Sigmoid colon (tissue), 7 donors: ENCODE measurements around the gene TEX55. TPM values are rescaled to one million over a fixed set of nuclear protein-coding genes. Genes with fewer than 3 reads are reported as not detected.
"Not testable (repeated sequence)": the region's sequence is repeated elsewhere in the genome, so short reads cannot be mapped to it uniquely, and the experiment has no call there.

Experiments used
- DNase-seq: peaks from one replicate; pipeline ENCODE4 v3.0.0-alpha.2; 2019
- H3K27ac ChIP-seq, 4 donors: fragments of 200-600 bp; sonication (generic); one replicate each; pipeline ENCODE4 v1.5.1; 2016 to 2019; ENCODE audit warnings: mild to moderate bottlenecking in 1 of 4
- H3K27me3 ChIP-seq, 3 donors: fragments of 200-600 bp; sonication (generic); one replicate each; pipeline ENCODE4 v1.5.1; 2019; ENCODE audit warnings: mild to moderate bottlenecking in 1 of 3
- H3K36me3 ChIP-seq, 4 donors: fragments of 200-600 bp; sonication (generic); one replicate each; pipeline ENCODE4 v1.5.1; 2016 to 2019
- H3K4me1 ChIP-seq, 4 donors: fragments of 200-600 bp; sonication (generic); one replicate each; pipeline ENCODE4 v1.5.1; 2017 to 2019
- H3K4me3 ChIP-seq, 4 donors: fragments of 200-600 bp; sonication (generic); one replicate each; pipeline ENCODE4 v1.5.1; 2017 to 2019; ENCODE audit warnings: mild to moderate bottlenecking in 2 of 4, moderate library complexity in 1 of 4
- H3K9me3 ChIP-seq, 4 donors: fragments of 200-600 bp in 3 of 4; sonication (generic) in 3 of 4; one replicate each; pipeline versions ENCODE4 v1.5.1 to v1.6.1; 2013 to 2019
- CTCF ChIP-seq, 4 experiments: fragments of 450-650 bp in 3 of 4; fragments of 200-600 bp in 1 of 4; IDR thresholded peaks; one replicate each; pipeline ENCODE4 v1.5.1; 2016 to 2019; ENCODE audit warnings: antibody characterized with exemption in 4 of 4, mild to moderate bottlenecking in 3 of 4, moderate library complexity in 2 of 4
- EP300 ChIP-seq, 4 donors: sonication (generic); formaldehyde crosslinking; IDR thresholded peaks; one replicate each; pipeline ENCODE4 v1.6.1; 2017; ENCODE audit warnings: antibody characterized with exemption in 4 of 4
- POLR2A ChIP-seq, 2 donors: fragments of 450-650 bp; IDR thresholded peaks; one replicate each; pipeline ENCODE4 v1.6.1; 2016; ENCODE audit warnings: antibody characterized with exemption in 2 of 2, mild to moderate bottlenecking in 2 of 2, moderate library complexity in 2 of 2
- POLR2AphosphoS5 ChIP-seq, 4 donors: sonication (generic); formaldehyde crosslinking; IDR thresholded peaks; one replicate each; pipeline ENCODE4 v1.6.1; 2017; ENCODE audit warnings: antibody characterized with exemption in 4 of 4
- WGBS, 2 donors: extraction: QIAGEN DNeasy Blood & Tissue Kit; methylation state at CpG; one replicate each; pipeline ENCODE4 v1.1.7; 2013; 5-methylcytosine and 5-hydroxymethylcytosine counted together
- intact Hi-C: fragments of 100-400 bp; cut with DNase I; formaldehyde crosslinking; loops from one replicate; pipeline ENCODE4 v1.15.1; 2023
- polyA plus RNA-seq, 3 donors: library from polyadenylated mRNA; stranded (reverse); fragments of 200-250 nt; gene quantifications; one replicate each; pipeline ENCODE4 v1.2.3, GENCODE V29; 2013
- total RNA-seq, 4 donors: library from RNA; depleted of rRNA; stranded (reverse); fragments of >200 nt; gene quantifications; one replicate each; pipeline ENCODE4 v1.1.0, GENCODE V29; 2016
- donor health status: healthy with polysubstance abuse.
- donor health status: Bipolar disorder and iron deficiency.
- donor health status: healthy.

The TEX55 gene
- total and polyA plus RNA-seq, 7 donors: not detected

- no peak for TF ChIP-seq EP300 (IDR thresholded peaks at IDR 0.05)
- TF ChIP-seq CTCF (IDR thresholded peaks at IDR 0.05): no peak
- TF ChIP-seq POLR2AphosphoS5 (IDR thresholded peaks at IDR 0.05): no peak
- no peak for TF ChIP-seq POLR2A (IDR thresholded peaks at IDR 0.05)
These were observed 14.4 kb downstream of the TEX55 start for GRCh38 chr3:119160361-119160760.

GRCh38 chr3:119160815-119161214, 14.8 kb downstream of the TEX55 start:
- H3K36me3 ChIP-seq: no peaks in the 10 kb centered on the region
- H3K27me3 ChIP-seq: no peaks in the 10 kb centered on the region
- no peak overlapping the region for H3K4me3 ChIP-seq
- H3K4me1 ChIP-seq: no peaks in the 10 kb centered on the region
- no peak overlapping the region for H3K27ac ChIP-seq
- 48 to 50% methylated on average over 1 of the region's 1 CpG for WGBS, 2 donors
- no peak for TF ChIP-seq EP300 (IDR thresholded peaks at IDR 0.05)
- TF ChIP-seq POLR2AphosphoS5 (IDR thresholded peaks at IDR 0.05): no peak
- no peak for TF ChIP-seq CTCF (IDR thresholded peaks at IDR 0.05)
- TF ChIP-seq POLR2A (IDR thresholded peaks at IDR 0.05): no peak
- intact Hi-C loops: no loop called here
- DNase-seq: no peak
- H3K9me3 ChIP-seq: peaks cover 0 to 5% (median 1%) of the 10 kb centered on the region in 4 donors

More at GRCh38 chr3:119160361-119160760, 14.4 kb downstream of the TEX55 start:
- no peak for DNase-seq
- Histone ChIP-seq H3K4me1 (no peaks in the 10 kb centered on the region), H3K27ac (no peak overlapping the region), H3K27me3 (no peaks in the 10 kb centered on the region), H3K36me3 (no peaks in the 10 kb centered on the region), H3K4me3 (no peak overlapping the region), H3K9me3 (peaks cover 0 to 5% (median 1%) of the 10 kb centered on the region in 4 donors)
- intact Hi-C loops: no loop called here
- WGBS, 2 donors: 27 to 31% methylated on average over 1 of the region's 1 CpG

GRCh38 chr3:119161240-119161639, 15.3 kb downstream of the TEX55 start:
- no peak for DNase-seq
- intact Hi-C loops: no loop called here
- 71 to 82% methylated on average over 2 of the region's 2 CpGs for WGBS, 2 donors
- no peak overlapping the region for H3K27ac ChIP-seq
- H3K4me1 ChIP-seq: no peaks in the 10 kb centered on the region
- H3K9me3 ChIP-seq: peaks cover 0 to 5% (median 1%) of the 10 kb centered on the region in 4 donors
- no peaks in the 10 kb centered on the region for H3K36me3 ChIP-seq
- no peak overlapping the region for H3K4me3 ChIP-seq
- TF ChIP-seq POLR2A (IDR thresholded peaks at IDR 0.05): no peak
- no peak for TF ChIP-seq CTCF (IDR thresholded peaks at IDR 0.05)
- no peak for TF ChIP-seq POLR2AphosphoS5 (IDR thresholded peaks at IDR 0.05)
- no peak for TF ChIP-seq EP300 (IDR thresholded peaks at IDR 0.05)
- no peaks in the 10 kb centered on the region for H3K27me3 ChIP-seq

GRCh38 chr3:119164745-119165144, 18.8 kb downstream of the TEX55 start:
- H3K36me3 ChIP-seq, H3K4me1 ChIP-seq, H3K27ac ChIP-seq, H3K4me3 ChIP-seq, H3K27me3 ChIP-seq, H3K9me3 ChIP-seq, DNase-seq, intact Hi-C loops: not testable (repeated sequence)
- 83 to 92% methylated on average over 9 of the region's 9 CpGs for WGBS, 2 donors

- intact Hi-C loops: no loop called here
- H3K36me3 ChIP-seq: no peaks in the 10 kb centered on the region
- WGBS, 2 donors: 89 to 95% methylated on average over 3 of the region's 3 CpGs
These were observed 24.9 kb downstream of the TEX55 start for GRCh38 chr3:119170821-119171220.

GRCh38 chr3:119173325-119173724, 27.4 kb downstream of the TEX55 start, which contains the start of gene UPK1B:
TSS of gene UPK1B (plus strand) at chr3:119173598. CDS start at chr3:119186742, 13,144 bp downstream.
- Histone ChIP-seq H3K36me3 (no peaks in the 10 kb centered on the region), H3K9me3 (no peaks in the 10 kb centered on the region), H3K27ac (no peak within 1 kb of the TSS), H3K27me3 (no peaks in the 10 kb centered on the region), H3K4me1 (no peaks in the 10 kb centered on the region), H3K4me3 (no peak within 1 kb of the TSS)
- DNase-seq: no peak
- 56 to 82% methylated on average over 13 of the region's 13 CpGs for WGBS, 2 donors
- intact Hi-C loops: no loop called here
- TF ChIP-seq EP300 (IDR thresholded peaks at IDR 0.05) (no peak), CTCF (IDR thresholded peaks at IDR 0.05) (no peak), POLR2AphosphoS5 (IDR thresholded peaks at IDR 0.05) (no peak), POLR2A (IDR thresholded peaks at IDR 0.05) (no peak)

More at GRCh38 chr3:119170821-119171220, 24.9 kb downstream of the TEX55 start:
- no peaks in the 10 kb centered on the region for H3K4me1 ChIP-seq
- H3K4me3 ChIP-seq: no peak overlapping the region
- no peaks in the 10 kb centered on the region for H3K27me3 ChIP-seq
- no peaks in the 10 kb centered on the region for H3K9me3 ChIP-seq
- TF ChIP-seq POLR2AphosphoS5 (IDR thresholded peaks at IDR 0.05) (no peak), POLR2A (IDR thresholded peaks at IDR 0.05) (no peak), EP300 (IDR thresholded peaks at IDR 0.05) (no peak)
- no peak overlapping the region for H3K27ac ChIP-seq
- DNase-seq: no peak
